ENCODE data around the gene RAD18.

GRCh38 chr3:8875836-8876235 lies 87.4 kb downstream of the RAD18 start:
- no peak for TF ChIP-seq TAF1 (IDR thresholded peaks at IDR 0.05; ENCODE audit: borderline replicate concordance, insufficient read depth, low read length)
- TF ChIP-seq POLR2AphosphoS5 (IDR thresholded peaks at IDR 0.05; ENCODE audit: low read depth, low read length) = no peak
